ENCODE results near the gene RABGAP1L. TPM values are rescaled to one million over a fixed set of nuclear protein-coding genes. Genes with fewer than 3 reads are reported as not detected.

RABGAP1L gene
- total and polyA plus RNA-seq, 10 of the 15 experiments (the other 5 are each of a cell fraction or from before 2014, with no cell fraction given): 5.8 to 194 (median 113) TPM

DNA sequence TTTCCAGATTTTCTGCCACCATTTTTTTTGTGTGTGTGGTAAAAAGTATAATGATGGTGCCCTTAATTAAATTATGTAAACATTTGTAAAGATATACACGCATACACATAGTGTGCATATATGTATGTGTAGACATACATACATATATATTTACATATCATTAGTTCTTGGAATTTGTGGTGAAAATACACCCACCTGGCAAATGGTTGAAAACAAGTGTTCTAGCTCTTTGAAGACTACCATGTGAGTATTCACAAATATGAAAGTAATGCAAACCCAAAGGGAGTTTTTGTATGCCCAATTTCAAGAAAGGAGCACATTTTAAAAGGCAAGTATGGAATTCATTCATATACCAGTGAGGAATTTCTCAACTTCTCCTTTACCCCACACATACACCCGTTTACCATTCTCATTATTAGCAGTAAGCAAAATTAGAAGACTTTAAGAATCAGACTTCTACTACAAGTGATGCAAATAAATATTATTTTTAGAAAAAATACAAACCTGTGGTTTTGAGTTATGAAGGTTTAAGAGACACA, 8.0 kb downstream of the RABGAP1L start (continued):
- TF ChIP-seq RUNX3 (IDR thresholded peaks at IDR 0.05; ENCODE audit: low read length): peak; percentile 78
- no peak for TF ChIP-seq HDAC2 (IDR thresholded peaks at IDR 0.05)
- no peak for TF ChIP-seq NR2C1 (IDR thresholded peaks at IDR 0.05)
- no peak for TF ChIP-seq STAT3 (IDR thresholded peaks at IDR 0.05; ENCODE audit: low read depth, low read length)
- TF ChIP-seq, protein P1, sequence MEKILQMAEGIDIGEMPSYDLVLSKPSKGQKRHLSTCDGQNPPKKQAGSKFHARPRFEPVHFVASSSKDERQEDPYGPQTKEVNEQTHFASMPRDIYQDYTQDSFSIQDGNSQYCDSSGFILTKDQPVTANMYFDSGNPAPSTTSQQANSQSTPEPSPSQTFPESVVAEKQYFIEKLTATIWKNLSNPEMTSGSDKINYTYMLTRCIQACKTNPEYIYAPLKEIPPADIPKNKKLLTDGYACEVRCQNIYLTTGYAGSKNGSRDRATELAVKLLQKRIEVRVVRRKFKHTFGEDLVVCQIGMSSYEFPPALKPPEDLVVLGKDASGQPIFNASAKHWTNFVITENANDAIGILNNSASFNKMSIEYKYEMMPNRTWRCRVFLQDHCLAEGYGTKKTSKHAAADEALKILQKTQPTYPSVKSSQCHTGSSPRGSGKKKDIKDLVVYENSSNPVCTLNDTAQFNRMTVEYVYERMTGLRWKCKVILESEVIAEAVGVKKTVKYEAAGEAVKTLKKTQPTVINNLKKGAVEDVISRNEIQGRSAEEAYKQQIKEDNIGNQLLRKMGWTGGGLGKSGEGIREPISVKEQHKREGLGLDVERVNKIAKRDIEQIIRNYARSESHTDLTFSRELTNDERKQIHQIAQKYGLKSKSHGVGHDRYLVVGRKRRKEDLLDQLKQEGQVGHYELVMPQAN (conservative IDR thresholded peaks at IDR 0.05): no peak
- TF ChIP-seq, protein P2, sequence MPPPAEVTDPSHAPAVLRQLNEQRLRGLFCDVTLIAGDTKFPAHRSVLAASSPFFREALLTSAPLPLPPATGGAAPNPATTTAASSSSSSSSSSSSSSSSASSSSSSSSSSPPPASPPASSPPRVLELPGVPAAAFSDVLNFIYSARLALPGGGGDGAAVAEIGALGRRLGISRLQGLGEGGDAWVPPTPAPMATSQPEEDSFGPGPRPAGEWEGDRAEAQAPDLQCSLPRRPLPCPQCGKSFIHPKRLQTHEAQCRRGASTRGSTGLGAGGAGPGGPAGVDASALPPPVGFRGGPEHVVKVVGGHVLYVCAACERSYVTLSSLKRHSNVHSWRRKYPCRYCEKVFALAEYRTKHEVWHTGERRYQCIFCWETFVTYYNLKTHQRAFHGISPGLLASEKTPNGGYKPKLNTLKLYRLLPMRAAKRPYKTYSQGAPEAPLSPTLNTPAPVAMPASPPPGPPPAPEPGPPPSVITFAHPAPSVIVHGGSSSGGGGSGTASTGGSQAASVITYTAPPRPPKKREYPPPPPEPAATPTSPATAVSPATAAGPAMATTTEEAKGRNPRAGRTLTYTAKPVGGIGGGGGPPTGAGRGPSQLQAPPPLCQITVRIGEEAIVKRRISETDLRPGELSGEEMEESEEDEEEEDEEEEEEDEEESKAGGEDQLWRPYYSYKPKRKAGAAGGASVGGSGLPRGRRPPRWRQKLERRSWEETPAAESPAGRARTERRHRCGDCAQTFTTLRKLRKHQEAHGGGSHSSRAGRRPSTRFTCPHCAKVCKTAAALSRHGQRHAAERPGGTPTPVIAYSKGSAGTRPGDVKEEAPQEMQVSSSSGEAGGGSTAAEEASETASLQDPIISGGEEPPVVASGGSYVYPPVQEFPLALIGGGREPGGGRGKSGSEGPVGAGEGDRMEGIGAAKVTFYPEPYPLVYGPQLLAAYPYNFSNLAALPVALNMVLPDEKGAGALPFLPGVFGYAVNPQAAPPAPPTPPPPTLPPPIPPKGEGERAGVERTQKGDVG (CRISPR knock-in tag; IDR thresholded peaks at IDR 0.05): no peak
- no peak for TF ChIP-seq CHD1 (IDR thresholded peaks at IDR 0.05; ENCODE audit: low read depth, low read length)
- TF ChIP-seq, protein P3, sequence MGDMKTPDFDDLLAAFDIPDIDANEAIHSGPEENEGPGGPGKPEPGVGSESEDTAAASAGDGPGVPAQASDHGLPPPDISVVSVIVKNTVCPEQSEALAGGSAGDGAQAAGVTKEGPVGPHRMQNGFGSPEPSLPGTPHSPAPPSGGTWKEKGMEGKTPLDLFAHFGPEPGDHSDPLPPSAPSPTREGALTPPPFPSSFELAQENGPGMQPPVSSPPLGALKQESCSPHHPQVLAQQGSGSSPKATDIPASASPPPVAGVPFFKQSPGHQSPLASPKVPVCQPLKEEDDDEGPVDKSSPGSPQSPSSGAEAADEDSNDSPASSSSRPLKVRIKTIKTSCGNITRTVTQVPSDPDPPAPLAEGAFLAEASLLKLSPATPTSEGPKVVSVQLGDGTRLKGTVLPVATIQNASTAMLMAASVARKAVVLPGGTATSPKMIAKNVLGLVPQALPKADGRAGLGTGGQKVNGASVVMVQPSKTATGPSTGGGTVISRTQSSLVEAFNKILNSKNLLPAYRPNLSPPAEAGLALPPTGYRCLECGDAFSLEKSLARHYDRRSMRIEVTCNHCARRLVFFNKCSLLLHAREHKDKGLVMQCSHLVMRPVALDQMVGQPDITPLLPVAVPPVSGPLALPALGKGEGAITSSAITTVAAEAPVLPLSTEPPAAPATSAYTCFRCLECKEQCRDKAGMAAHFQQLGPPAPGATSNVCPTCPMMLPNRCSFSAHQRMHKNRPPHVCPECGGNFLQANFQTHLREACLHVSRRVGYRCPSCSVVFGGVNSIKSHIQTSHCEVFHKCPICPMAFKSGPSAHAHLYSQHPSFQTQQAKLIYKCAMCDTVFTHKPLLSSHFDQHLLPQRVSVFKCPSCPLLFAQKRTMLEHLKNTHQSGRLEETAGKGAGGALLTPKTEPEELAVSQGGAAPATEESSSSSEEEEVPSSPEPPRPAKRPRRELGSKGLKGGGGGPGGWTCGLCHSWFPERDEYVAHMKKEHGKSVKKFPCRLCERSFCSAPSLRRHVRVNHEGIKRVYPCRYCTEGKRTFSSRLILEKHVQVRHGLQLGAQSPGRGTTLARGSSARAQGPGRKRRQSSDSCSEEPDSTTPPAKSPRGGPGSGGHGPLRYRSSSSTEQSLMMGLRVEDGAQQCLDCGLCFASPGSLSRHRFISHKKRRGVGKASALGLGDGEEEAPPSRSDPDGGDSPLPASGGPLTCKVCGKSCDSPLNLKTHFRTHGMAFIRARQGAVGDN (IDR thresholded peaks at IDR 0.05): no peak
- 0 out of 4 replicates have a peak, but pooled peaks of 1 of the 2 experiments have one; percentile 19 for TF ChIP-seq IKZF2 (IDR thresholded peaks at IDR 0.05)
- TF ChIP-seq MEF2B (IDR thresholded peaks at IDR 0.05; ENCODE audit: partially characterized antibody, poor library complexity, severe bottlenecking): no peak
- no peak for TF ChIP-seq SIN3A (IDR thresholded peaks at IDR 0.05; ENCODE audit: low read depth, low read length)
- TF ChIP-seq EGR1 (IDR thresholded peaks at IDR 0.05; ENCODE audit: borderline replicate concordance in 1 of 2, low read depth in 2 of 2, low read length in 2 of 2): no peak
- no peak for TF ChIP-seq NRF1 (conservative IDR thresholded peaks at IDR 0.05; ENCODE audit: low read depth, low read length)
- no peak for TF ChIP-seq CBFB (IDR thresholded peaks at IDR 0.05; ENCODE audit: low read depth)
- TF ChIP-seq, protein P4, sequence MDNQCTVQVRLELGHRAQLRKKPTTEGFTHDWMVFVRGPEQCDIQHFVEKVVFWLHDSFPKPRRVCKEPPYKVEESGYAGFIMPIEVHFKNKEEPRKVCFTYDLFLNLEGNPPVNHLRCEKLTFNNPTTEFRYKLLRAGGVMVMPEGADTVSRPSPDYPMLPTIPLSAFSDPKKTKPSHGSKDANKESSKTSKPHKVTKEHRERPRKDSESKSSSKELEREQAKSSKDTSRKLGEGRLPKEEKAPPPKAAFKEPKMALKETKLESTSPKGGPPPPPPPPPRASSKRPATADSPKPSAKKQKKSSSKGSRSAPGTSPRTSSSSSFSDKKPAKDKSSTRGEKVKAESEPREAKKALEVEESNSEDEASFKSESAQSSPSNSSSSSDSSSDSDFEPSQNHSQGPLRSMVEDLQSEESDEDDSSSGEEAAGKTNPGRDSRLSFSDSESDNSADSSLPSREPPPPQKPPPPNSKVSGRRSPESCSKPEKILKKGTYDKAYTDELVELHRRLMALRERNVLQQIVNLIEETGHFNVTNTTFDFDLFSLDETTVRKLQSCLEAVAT (IDR thresholded peaks at IDR 0.05): no peak
- no peak for TF ChIP-seq WRNIP1 (IDR thresholded peaks at IDR 0.05; ENCODE audit: borderline replicate concordance, low read depth, low read length)
- no peak for TF ChIP-seq BHLHE40 (IDR thresholded peaks at IDR 0.05; ENCODE audit: borderline replicate concordance in 1 of 2, low read depth in 2 of 2, low read length in 1 of 2)
- TF ChIP-seq, protein P5, sequence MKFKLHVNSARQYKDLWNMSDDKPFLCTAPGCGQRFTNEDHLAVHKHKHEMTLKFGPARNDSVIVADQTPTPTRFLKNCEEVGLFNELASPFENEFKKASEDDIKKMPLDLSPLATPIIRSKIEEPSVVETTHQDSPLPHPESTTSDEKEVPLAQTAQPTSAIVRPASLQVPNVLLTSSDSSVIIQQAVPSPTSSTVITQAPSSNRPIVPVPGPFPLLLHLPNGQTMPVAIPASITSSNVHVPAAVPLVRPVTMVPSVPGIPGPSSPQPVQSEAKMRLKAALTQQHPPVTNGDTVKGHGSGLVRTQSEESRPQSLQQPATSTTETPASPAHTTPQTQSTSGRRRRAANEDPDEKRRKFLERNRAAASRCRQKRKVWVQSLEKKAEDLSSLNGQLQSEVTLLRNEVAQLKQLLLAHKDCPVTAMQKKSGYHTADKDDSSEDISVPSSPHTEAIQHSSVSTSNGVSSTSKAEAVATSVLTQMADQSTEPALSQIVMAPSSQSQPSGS (IDR thresholded peaks at IDR 0.05; ENCODE audit: low read length): peak; percentile 53; the same call in 1 of the 2 replicates

Measured in GM12878 (cell line).